GM18858 (cell line): ENCODE measurements around the gene MRPL33.
"Not testable (repeated sequence)": the region's sequence is repeated elsewhere in the genome, so short reads cannot be mapped to it uniquely, and the experiment has no call there.

Source experiments
- ATAC-seq: cut with Tn5 transposase; IDR thresholded peaks from one replicate; pipeline ENCODE4 v1.9.1; 2021; ENCODE audit not compliant: unreplicated experiment

MRPL33 gene

GRCh38 chr2:27741673-27742072 is 29.8 kb upstream of the MRPL33 start:
- no peak for ATAC-seq

- ATAC-seq, result no peak
Observed at GRCh38 chr2:27742571-27742970, 28.9 kb upstream of the MRPL33 start.

- ATAC-seq, result not testable (repeated sequence)
Observed at GRCh38 chr2:27745494-27745893, 26.0 kb upstream of the MRPL33 start.

GRCh38 chr2:27746325-27746724 is 25.2 kb upstream of the MRPL33 start:
- no peak for ATAC-seq

GRCh38 chr2:27747827-27748352 is 23.6 kb upstream of the MRPL33 start:
- ATAC-seq, result no peak

- not testable (repeated sequence) for ATAC-seq
Observed at GRCh38 chr2:27748803-27749554, 22.5 kb upstream of the MRPL33 start.

GRCh38 chr2:27751377-27751776 is 20.1 kb upstream of the MRPL33 start:
- ATAC-seq, result no peak

GRCh38 chr2:27752551-27753237 is 18.8 kb upstream of the MRPL33 start:
- no peak for ATAC-seq

GRCh38 chr2:27754138-27754588 is 17.4 kb upstream of the MRPL33 start:
- no peak for ATAC-seq

GRCh38 chr2:27754831-27755230 is 16.7 kb upstream of the MRPL33 start:
- no peak for ATAC-seq

GRCh38 chr2:27756091-27756490 is 15.4 kb upstream of the MRPL33 start:
- no peak for ATAC-seq

GRCh38 chr2:27756544-27757498 is 14.7 kb upstream of the MRPL33 start:
- no peak for ATAC-seq

GRCh38 chr2:27762951-27763906 is 8.3 kb upstream of the MRPL33 start:
- ATAC-seq, result no peak

GRCh38 chr2:27763907-27764267 is 7.6 kb upstream of the MRPL33 start:
- ATAC-seq, result no peak

- not testable (repeated sequence) for ATAC-seq
Observed at GRCh38 chr2:27764526-27764925, 7.0 kb upstream of the MRPL33 start.

- ATAC-seq, result no peak
Observed at GRCh38 chr2:27765621-27766286, 5.8 kb upstream of the MRPL33 start.

GRCh38 chr2:27766287-27766661 is 5.2 kb upstream of the MRPL33 start:
- no peak for ATAC-seq

- ATAC-seq, result no peak
Observed at GRCh38 chr2:27771202-27771547, 344 bp upstream of the MRPL33 start.

GRCh38 chr2:27772804-27773203 is 1.3 kb downstream of the MRPL33 start:
- ATAC-seq, result no peak

GRCh38 chr2:27773959-27774358 is 2.4 kb downstream of the MRPL33 start:
- ATAC-seq, result no peak
